NB4 (cell line): ENCODE results near the gene MCC.

Source experiments
- POLR2A ChIP-seq: IDR thresholded peaks from 2 replicates; pipeline ENCODE4 v1.6.1; 2011; ENCODE audit warnings: mild to moderate bottlenecking; ENCODE audit not compliant: insufficient read length; ENCODE audit errors: extremely low read depth
- TF ChIP-seq, protein P1 (sequence below): IDR thresholded peaks from 2 replicates; pipeline ENCODE4 v1.6.1; 2011; ENCODE audit warnings: low read depth, low read length
- TF ChIP-seq, protein P2 (sequence below): IDR thresholded peaks from one replicate; pipeline ENCODE4 v1.5.1; 2012; ENCODE audit warnings: low read depth, low read length

- TF ChIP-seq, protein P1, sequence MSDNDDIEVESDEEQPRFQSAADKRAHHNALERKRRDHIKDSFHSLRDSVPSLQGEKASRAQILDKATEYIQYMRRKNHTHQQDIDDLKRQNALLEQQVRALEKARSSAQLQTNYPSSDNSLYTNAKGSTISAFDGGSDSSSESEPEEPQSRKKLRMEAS, result no peak
- TF ChIP-seq, protein P2, sequence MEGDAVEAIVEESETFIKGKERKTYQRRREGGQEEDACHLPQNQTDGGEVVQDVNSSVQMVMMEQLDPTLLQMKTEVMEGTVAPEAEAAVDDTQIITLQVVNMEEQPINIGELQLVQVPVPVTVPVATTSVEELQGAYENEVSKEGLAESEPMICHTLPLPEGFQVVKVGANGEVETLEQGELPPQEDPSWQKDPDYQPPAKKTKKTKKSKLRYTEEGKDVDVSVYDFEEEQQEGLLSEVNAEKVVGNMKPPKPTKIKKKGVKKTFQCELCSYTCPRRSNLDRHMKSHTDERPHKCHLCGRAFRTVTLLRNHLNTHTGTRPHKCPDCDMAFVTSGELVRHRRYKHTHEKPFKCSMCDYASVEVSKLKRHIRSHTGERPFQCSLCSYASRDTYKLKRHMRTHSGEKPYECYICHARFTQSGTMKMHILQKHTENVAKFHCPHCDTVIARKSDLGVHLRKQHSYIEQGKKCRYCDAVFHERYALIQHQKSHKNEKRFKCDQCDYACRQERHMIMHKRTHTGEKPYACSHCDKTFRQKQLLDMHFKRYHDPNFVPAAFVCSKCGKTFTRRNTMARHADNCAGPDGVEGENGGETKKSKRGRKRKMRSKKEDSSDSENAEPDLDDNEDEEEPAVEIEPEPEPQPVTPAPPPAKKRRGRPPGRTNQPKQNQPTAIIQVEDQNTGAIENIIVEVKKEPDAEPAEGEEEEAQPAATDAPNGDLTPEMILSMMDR, result no peak
- TF ChIP-seq POLR2A, result no peak
Measured at GRCh38 chr5:113209498-113209897, 278.8 kb downstream of the MCC start.
